ENCODE data around the gene MRPS34. TPM values are rescaled to one million over a fixed set of nuclear protein-coding genes. Genes with fewer than 3 reads are reported as not detected.

The MRPS34 gene
- total RNA-seq, 2 donors from 2014 or later: 97.4 to 125 TPM

GRCh38 chr16:1746693-1747195 lies 26.2 kb downstream of the MRPS34 start:
- WGBS: 91% methylated on average over 21 of the region's 31 CpGs
- Histone ChIP-seq H3K27ac (no peak overlapping the region), H3K9me3 (no peaks in the 10 kb centered on the region), H3K4me3 (no peak overlapping the region), H3K27me3 (replicated peaks; ENCODE audit: insufficient read depth) (no peaks in the 10 kb centered on the region), H3K4me1 (replicated peaks) (no peaks in the 10 kb centered on the region), H3K36me3 (peaks cover 7 to 10% of the 10 kb centered on the region in 2 donors)
- TF ChIP-seq POLR2A (IDR thresholded peaks at IDR 0.05) (no peak), CTCF (IDR thresholded peaks at IDR 0.05) (no peak), POLR2AphosphoS5 (IDR thresholded peaks at IDR 0.05) (no peak)
- intact Hi-C loops (cut with DNase I): no loop called here
- DNase-seq (ENCODE audit: low spot score): no peak

DNA sequence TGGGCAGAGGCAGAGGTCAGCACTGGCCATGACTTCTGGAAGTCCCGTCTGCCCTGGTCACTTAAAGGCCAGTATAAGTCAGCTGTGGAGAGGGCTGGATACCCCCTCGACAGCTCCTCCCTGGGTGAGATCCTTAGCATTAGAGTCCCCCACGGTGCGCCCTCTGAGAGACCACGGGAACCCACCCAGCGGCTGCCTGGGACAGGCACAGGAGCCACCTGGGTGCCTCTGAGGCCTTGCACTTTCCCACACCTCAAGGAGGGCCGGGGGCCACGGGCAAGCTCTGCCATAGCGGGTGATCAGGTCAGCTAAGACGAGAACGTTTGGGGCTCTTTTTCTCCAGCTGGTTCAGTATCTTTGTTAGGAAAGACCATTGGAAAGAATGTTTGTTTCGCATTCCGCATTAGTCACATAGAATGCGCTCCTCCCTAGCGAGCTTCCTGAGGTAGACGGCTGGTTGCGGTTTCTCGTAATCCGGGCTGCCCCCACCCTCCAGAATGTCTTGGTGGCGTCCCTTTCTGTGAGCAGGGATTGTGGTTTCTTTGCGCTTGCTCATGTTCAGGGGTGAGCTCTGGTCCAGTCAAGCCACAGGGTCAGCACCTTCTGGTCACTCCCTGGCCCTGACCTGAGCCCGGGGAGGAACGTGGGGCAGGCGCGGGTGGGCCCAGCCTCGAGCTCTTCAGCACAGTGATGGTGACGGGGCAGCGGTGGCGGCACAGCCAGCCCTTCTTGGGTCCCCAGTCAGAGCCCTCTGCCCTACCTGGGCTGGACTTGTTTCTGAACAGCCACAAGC lies 26.8 kb downstream of the MRPS34 start:
- TF ChIP-seq CTCF (IDR thresholded peaks at IDR 0.05): no peak
- no peak for TF ChIP-seq POLR2A (IDR thresholded peaks at IDR 0.05)
- no peak for TF ChIP-seq POLR2AphosphoS5 (IDR thresholded peaks at IDR 0.05)
- WGBS: 90% methylated on average over 26 of the region's 29 CpGs
- H3K27ac ChIP-seq: no peak overlapping the region
- H3K36me3 ChIP-seq: peaks cover 7 to 10% of the 10 kb centered on the region in 2 donors
- H3K9me3 ChIP-seq: no peaks in the 10 kb centered on the region
- H3K4me3 ChIP-seq: no peak overlapping the region
- no peaks in the 10 kb centered on the region for H3K27me3 ChIP-seq (replicated peaks; ENCODE audit: insufficient read depth)
- intact Hi-C loops (cut with DNase I): no loop called here
- no peak for DNase-seq (ENCODE audit: low spot score)
- H3K4me1 ChIP-seq (replicated peaks): no peaks in the 10 kb centered on the region

- Histone ChIP-seq H3K4me3 (no peak overlapping the region), H3K36me3 (peaks cover 6 to 7% of the 10 kb centered on the region in 2 donors), H3K4me1 (replicated peaks) (no peaks in the 10 kb centered on the region), H3K27ac (no peak overlapping the region), H3K27me3 (replicated peaks; ENCODE audit: insufficient read depth) (no peaks in the 10 kb centered on the region), H3K9me3 (no peaks in the 10 kb centered on the region)
- TF ChIP-seq POLR2AphosphoS5 (IDR thresholded peaks at IDR 0.05) (no peak), CTCF (IDR thresholded peaks at IDR 0.05) (no peak), POLR2A (IDR thresholded peaks at IDR 0.05) (no peak)
- intact Hi-C loops (cut with DNase I): no loop called here
- DNase-seq (ENCODE audit: low spot score): no peak
- 85% methylated on average over 25 of the region's 25 CpGs for WGBS
Measured at GRCh38 chr16:1745181-1745899, 27.6 kb downstream of the MRPS34 start.

DNA sequence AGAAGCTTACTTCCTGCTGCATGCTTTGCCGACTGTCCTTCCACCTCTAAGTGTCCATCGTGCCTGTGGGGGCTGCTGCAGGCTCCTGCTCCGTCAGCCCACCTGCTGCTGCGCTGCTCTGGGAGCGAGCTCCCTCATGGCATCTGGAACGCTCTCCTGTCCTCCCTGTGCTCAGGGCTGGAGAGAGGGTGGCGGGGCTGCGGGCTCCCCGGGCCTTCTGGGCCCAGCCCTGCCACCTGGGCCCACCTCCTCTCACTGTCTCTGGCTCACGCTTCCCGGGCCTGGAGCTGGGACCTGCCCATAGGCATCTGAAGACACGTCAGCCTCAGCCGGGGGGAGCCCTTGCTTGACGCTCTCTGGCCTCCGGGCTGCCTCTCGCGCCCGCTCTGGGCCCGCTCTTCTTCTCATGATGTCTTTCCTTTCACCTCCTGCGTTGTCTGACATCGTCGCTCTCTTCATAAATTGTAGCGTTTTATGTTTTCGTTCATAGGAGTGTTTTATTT lies 28.5 kb downstream of the MRPS34 start:
- Histone ChIP-seq H3K4me1 (replicated peaks) (no peaks in the 10 kb centered on the region), H3K27ac (no peak overlapping the region), H3K27me3 (replicated peaks; ENCODE audit: insufficient read depth) (no peaks in the 10 kb centered on the region), H3K36me3 (peaks cover 6 to 7% of the 10 kb centered on the region in 2 donors), H3K4me3 (no peak overlapping the region), H3K9me3 (no peaks in the 10 kb centered on the region)
- no peak for DNase-seq (ENCODE audit: low spot score)
- TF ChIP-seq POLR2A (IDR thresholded peaks at IDR 0.05) (no peak), CTCF (IDR thresholded peaks at IDR 0.05) (no peak), POLR2AphosphoS5 (IDR thresholded peaks at IDR 0.05) (no peak)
- intact Hi-C loops (cut with DNase I): no loop called here
- 88% methylated on average over 24 of the region's 24 CpGs for WGBS
